HepG2 (cell line): ENCODE data around the gene BCAP29. TPM values are rescaled to one million over a fixed set of nuclear protein-coding genes. Genes with fewer than 3 reads are reported as not detected.

Experiments
- ATAC-seq: fragments of 200-7000 bp; cut with Tn5 transposase; 3 replicates; pipeline ENCODE4 v1.9.1; 2020; ENCODE audit warnings: mild to moderate bottlenecking, moderate library complexity
- BruUV-seq: library from RNA; stranded (reverse); fragments of 400-500 nt; replicated peaks from 2 replicates; lab custom pipeline; 2021; lab: Mats Ljungman, UMichigan
- CTCF ChIA-PET: fragments of 300-600 bp; formaldehyde crosslinking; extraction: SDS; loops from one replicate; lab custom pipeline; 2021; ENCODE audit warnings: low total read pairs, inconsistent platforms, low intra/inter-chr PET ratio; lab: Yijun Ruan, JAX
- POLR2A ChIA-PET: fragments of 350-600 bp; sonication (Branson Sonifier 250); formaldehyde crosslinking; loops from one replicate; lab custom pipeline; 2020; ENCODE audit warnings: antibody characterized with exemption, inconsistent platforms; lab: Yijun Ruan, JAX
- DNase-seq: peaks from one replicate; pipeline ENCODE4 v3.0.0-alpha.2; 2015; ENCODE audit warnings: low spot score
- FAIRE-seq: peaks from 3 replicates; lab custom pipeline; 2011; peaks lifted over from hg19 to GRCh38; lab: Jason Lieb, UNC
- H2AFZ ChIP-seq: one replicate; pipeline ENCODE4 v1.6.1; 2011; ENCODE audit warnings: low read length, inconsistent platforms
- H3K27ac ChIP-seq: fragments of 300-600 bp; 3 replicates; pipeline ENCODE4 v1.8.0; 2011; ENCODE audit warnings: mixed run types, mild to moderate bottlenecking, mixed read lengths, low read length, inconsistent platforms; ENCODE audit not compliant: insufficient read depth; ENCODE audit errors: extremely low read length
- H3K27me3 ChIP-seq, 2 experiments: fragments of 200-600 bp in 1 of 2; 2 replicates in 1 of 2; 3 replicates in 1 of 2; pipeline versions ENCODE4 v1.6.0 to v1.8.0; 2011; ENCODE audit warnings: low read length in 2 of 2, mild to moderate bottlenecking in 2 of 2, moderate library complexity in 2 of 2, inconsistent platforms in 1 of 2; ENCODE audit not compliant: insufficient read depth in 2 of 2, control insufficient read depth in 1 of 2
- H3K36me3 ChIP-seq, 2 experiments: fragments of 200-600 bp in 1 of 2; replicated peaks in 1 of 2; 2 replicates in 1 of 2; 3 replicates in 1 of 2; pipeline versions ENCODE4 v1.5.1 to v1.8.0; 2011; ENCODE audit warnings: low read length in 2 of 2, inconsistent platforms in 1 of 2; ENCODE audit not compliant: insufficient read depth in 2 of 2, control insufficient read depth in 1 of 2
- H3K4me1 ChIP-seq: 2 replicates; pipeline ENCODE4 v1.5.1; 2012; ENCODE audit warnings: low read length, inconsistent platforms; ENCODE audit not compliant: insufficient read depth
- H3K4me2 ChIP-seq: 2 replicates; pipeline ENCODE4 v1.6.0; 2011; ENCODE audit warnings: low read depth, low read length, inconsistent platforms
- H3K4me3 ChIP-seq, 3 experiments: fragments of 200-600 bp in 1 of 3; sonication (generic), shearing (Covaris generic) in 1 of 3; replicated peaks in 1 of 3; 2 replicates each; pipeline ENCODE4 v1.5.1; 2011 to 2016; ENCODE audit warnings: low read length in 3 of 3, inconsistent platforms in 2 of 3, low read depth in 2 of 3, mild to moderate bottlenecking in 2 of 3, control low read depth in 1 of 3, mixed read lengths in 1 of 3; ENCODE audit not compliant: insufficient read depth in 1 of 3
- H3K79me2 ChIP-seq: one replicate; pipeline ENCODE4 v1.6.1; 2011; ENCODE audit warnings: low read length, inconsistent platforms; ENCODE audit not compliant: insufficient read depth
- H3K9ac ChIP-seq: 2 replicates; pipeline ENCODE4 v1.6.0; 2011; ENCODE audit warnings: mild to moderate bottlenecking, low read depth, low read length, inconsistent platforms; ENCODE audit not compliant: insufficient read depth
- H3K9me3 ChIP-seq: 2 replicates; pipeline ENCODE4 v1.5.1; 2012; ENCODE audit warnings: mild to moderate bottlenecking, low read length
- H4K20me1 ChIP-seq: 2 replicates; pipeline ENCODE4 v1.6.0; 2011; ENCODE audit warnings: inconsistent platforms, mild to moderate bottlenecking, low read length, moderate library complexity; ENCODE audit not compliant: insufficient read depth
- BHLHE40 ChIP-seq: IDR thresholded peaks from 2 replicates; pipeline ENCODE4 v1.6.1; 2011; ENCODE audit warnings: low read length, improper control_type of control experiment
- CCAR2 ChIP-seq: fragments of 200-400 bp; formaldehyde crosslinking; optimal IDR thresholded peaks from 2 replicates; pipeline ENCODE3; 2018; ENCODE audit warnings: low read depth, mild to moderate bottlenecking, low read length, moderate library complexity
- IKZF5 ChIP-seq: IDR thresholded peaks from 2 replicates; pipeline ENCODE4 v1.6.1; 2018; ENCODE audit warnings: missing genetic modification reagents, mild to moderate bottlenecking, missing compliant biosample characterization
- PAF1 ChIP-seq: IDR thresholded peaks from 2 replicates; pipeline ENCODE4 v1.6.1; 2016; ENCODE audit warnings: missing genetic modification reagents, missing compliant biosample characterization
- PBX3 ChIP-seq: sonication (generic); formaldehyde crosslinking; IDR thresholded peaks from 2 replicates; pipeline ENCODE4 v1.8.1; 2023; ENCODE audit warnings: missing genetic modification reagents, inconsistent platforms, borderline replicate concordance
- TCF7 ChIP-seq: sonication (generic); IDR thresholded peaks from 2 replicates; pipeline ENCODE4 v1.6.1; 2016; ENCODE audit warnings: antibody characterized with exemption, low read depth
- ZBTB7B ChIP-seq: sonication (generic); formaldehyde crosslinking; IDR thresholded peaks from 2 replicates; pipeline ENCODE4 v1.4.0; 2020; ENCODE audit warnings: missing genetic modification reagents
- ZNF225 ChIP-seq: sonication (generic); formaldehyde crosslinking; IDR thresholded peaks from 2 replicates; pipeline ENCODE4 v1.4.0; 2020; ENCODE audit warnings: mild to moderate bottlenecking, missing genetic modification reagents
- ZNF441 ChIP-seq: sonication (generic); formaldehyde crosslinking; IDR thresholded peaks from 2 replicates; pipeline ENCODE4 v1.7.0; 2021; ENCODE audit warnings: missing genetic modification reagents, borderline replicate concordance
- ZSCAN22 ChIP-seq: sonication (generic); formaldehyde crosslinking; IDR thresholded peaks from 2 replicates; pipeline ENCODE4 v1.4.0; 2020; ENCODE audit warnings: mild to moderate bottlenecking, missing genetic modification reagents
- WGBS: methylation state at CpG from one replicate; pipeline ENCODE4 v1.1.6; 2017; ENCODE audit warnings: low lambda C conversion rate; 5-methylcytosine and 5-hydroxymethylcytosine counted together
- in situ Hi-C: cut with HindIII; loops from 2 replicates; pipeline ENCODE4 v1.10.0; 2017; ENCODE audit warnings: low pct_unique_long_range_greater_than_20kb; ENCODE audit not compliant: extremely low pct_ligation_motif_present
- intact Hi-C: fragments of 100-400 bp; cut with micrococcal nuclease; formaldehyde crosslinking; loops from one replicate; pipeline ENCODE4 v1.10.0; 2022; ENCODE audit not compliant: unreplicated experiment
- polyA plus RNA-seq, 8 experiments: library from polyadenylated mRNA; depleted of rRNA in 3 of 8; stranded (reverse) in 7 of 8; unstranded in 1 of 8; fragments of >200 nt; fragmentation: Illumina TruSeq in 4 of 8; extraction: Trizol in 4 of 8; gene quantifications; 2 replicates each; pipeline versions ENCODE4 v1.2.1 to v1.2.3, GENCODE V29; 2011 to 2016; ENCODE audit warnings: low read depth in 4 of 8, missing spikeins in 1 of 8, mixed read lengths in 1 of 8; ENCODE audit not compliant: insufficient read depth in 1 of 8
- total RNA-seq, 5 experiments: library from RNA; depleted of rRNA; stranded (reverse); fragments of >200 nt; fragmentation: Illumina TruSeq; extraction: Trizol; gene quantifications; 2 replicates each; pipeline ENCODE4 v1.2.3, GENCODE V29; 2016; ENCODE audit warnings: low read depth in 1 of 5
- TF ChIP-seq, protein P1 (sequence below): sonication (generic); formaldehyde crosslinking; IDR thresholded peaks from 2 replicates; pipeline ENCODE4 v1.4.0; 2020; ENCODE audit warnings: missing genetic modification reagents

BCAP29 gene
- total and polyA plus RNA-seq, 2 of the 13 experiments (the other 11 are each of a cell fraction or from before 2014, with no cell fraction given) = 15.3 to 35.6 TPM

DNA sequence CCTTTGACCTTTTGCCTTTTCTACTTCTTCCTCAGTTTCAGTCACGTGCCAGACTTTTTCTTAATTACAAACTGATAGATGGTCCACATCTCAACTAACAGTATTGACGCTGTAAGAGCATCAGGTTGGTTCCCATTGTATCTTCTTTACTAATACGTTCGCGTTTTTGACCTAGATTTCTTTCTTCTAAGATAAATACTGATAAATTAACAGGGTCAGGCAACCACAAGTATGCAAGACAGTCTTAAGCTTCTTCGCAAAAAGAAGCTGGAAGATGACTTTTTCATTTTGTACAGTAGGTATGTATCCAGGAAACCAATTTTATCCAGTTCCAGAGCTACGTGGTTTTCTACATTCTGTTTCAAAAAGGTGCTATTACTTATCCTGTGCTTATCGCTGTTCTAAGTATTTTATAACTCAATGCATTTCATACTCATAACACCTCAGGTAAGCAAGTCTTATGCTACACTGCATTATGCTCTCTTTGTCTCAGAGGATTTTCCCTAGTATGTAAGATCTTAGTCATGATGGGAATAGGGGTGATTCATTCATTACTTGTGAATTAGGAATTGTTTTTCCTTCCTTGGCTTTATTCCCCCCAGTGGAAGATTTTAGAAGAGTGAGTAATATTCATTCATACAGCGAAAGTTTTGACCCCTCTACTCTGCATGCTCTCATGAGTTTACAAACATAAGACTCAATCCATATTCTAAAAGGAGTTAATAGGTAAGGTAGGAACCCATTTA lies 15.3 kb upstream of the BCAP29 start (continued):
- TF ChIP-seq PBX3 (CRISPR knock-in tag) (no peak), ZSCAN22 (CRISPR knock-in tag) (no peak), BHLHE40 (0 out of 2 replicates have a peak, but pooled peaks have one; percentile 4), IKZF5 (no peak), TCF7 (no peak), ZNF441 (CRISPR knock-in tag) (no peak)
- TF ChIP-seq, all 625 proteins: peak for 3

- Histone ChIP-seq H3K9ac (no peak overlapping the region), H3K4me3 (no peak overlapping the region), H3K9me3 (no peaks in the 10 kb centered on the region), H4K20me1 (no peaks in the 10 kb centered on the region), H3K36me3 (peaks cover 2 to 24% of the 10 kb centered on the region in 2 experiments; a peak in 2 of 5 replicates), H3K27me3 (no peaks in the 10 kb centered on the region), H3K4me1 (peaks cover 8% of the 10 kb centered on the region), H3K4me2 (no peak overlapping the region), H3K27ac (no peak overlapping the region), H3K79me2 (no peaks in the 10 kb centered on the region), H2AFZ (no peak overlapping the region)
- 100% methylated on average over 2 of the region's 2 CpGs for WGBS
- in situ Hi-C loops (no loop called here), intact Hi-C loops (no loop called here)
- no peak for TF ChIP-seq ZBTB7B (CRISPR knock-in tag)
- no peak for TF ChIP-seq PAF1
- TF ChIP-seq, protein P1, sequence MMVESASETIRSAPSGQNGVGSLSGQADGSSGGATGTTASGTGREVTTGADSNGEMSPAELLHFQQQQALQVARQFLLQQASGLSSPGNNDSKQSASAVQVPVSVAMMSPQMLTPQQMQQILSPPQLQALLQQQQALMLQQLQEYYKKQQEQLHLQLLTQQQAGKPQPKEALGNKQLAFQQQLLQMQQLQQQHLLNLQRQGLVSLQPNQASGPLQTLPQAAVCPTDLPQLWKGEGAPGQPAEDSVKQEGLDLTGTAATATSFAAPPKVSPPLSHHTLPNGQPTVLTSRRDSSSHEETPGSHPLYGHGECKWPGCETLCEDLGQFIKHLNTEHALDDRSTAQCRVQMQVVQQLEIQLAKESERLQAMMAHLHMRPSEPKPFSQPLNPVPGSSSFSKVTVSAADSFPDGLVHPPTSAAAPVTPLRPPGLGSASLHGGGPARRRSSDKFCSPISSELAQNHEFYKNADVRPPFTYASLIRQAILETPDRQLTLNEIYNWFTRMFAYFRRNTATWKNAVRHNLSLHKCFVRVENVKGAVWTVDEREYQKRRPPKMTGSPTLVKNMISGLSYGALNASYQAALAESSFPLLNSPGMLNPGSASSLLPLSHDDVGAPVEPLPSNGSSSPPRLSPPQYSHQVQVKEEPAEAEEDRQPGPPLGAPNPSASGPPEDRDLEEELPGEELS = no peak
- TF ChIP-seq ZNF225 (CRISPR knock-in tag) = no peak
- no peak for TF ChIP-seq CCAR2
- ATAC-seq (peak; percentile 46; the same call in 2 of the 3 replicates), FAIRE-seq (no peak), DNase-seq (no peak)
- ChIA-PET CTCF (no interaction called here), POLR2A (no interaction called here)
- BruUV-seq = no TSS peak
These were observed 9.7 kb upstream of the BCAP29 start for GRCh38 chr7:107570298-107570697.
